KMS-11 (cell line): ENCODE results near the gene SLC6A9.

Experiments used
- H2AFZ ChIP-seq: fragments of 200-600 bp; sonication (generic); 2 replicates; pipeline ENCODE4 v1.6.1; 2016; ENCODE audit warnings: antibody characterized with exemption, mixed run types, low read depth
- H3K27ac ChIP-seq: fragments of 200-600 bp; sonication (generic); 2 replicates; pipeline ENCODE4 v1.6.1; 2016; ENCODE audit warnings: mild to moderate bottlenecking, mixed run types
- H3K27me3 ChIP-seq: fragments of 200-600 bp; sonication (generic); 2 replicates; pipeline ENCODE4 v1.6.1; 2017; ENCODE audit warnings: mild to moderate bottlenecking, low read depth, mixed run types, moderate library complexity; ENCODE audit not compliant: insufficient read depth
- H3K36me3 ChIP-seq: fragments of 200-600 bp; sonication (generic); 2 replicates; pipeline ENCODE4 v1.6.1; 2017; ENCODE audit warnings: mild to moderate bottlenecking, mixed run types; ENCODE audit not compliant: insufficient read depth
- H3K4me1 ChIP-seq: fragments of 200-600 bp; sonication (generic); 2 replicates; pipeline ENCODE4 v1.6.1; 2016; ENCODE audit warnings: mild to moderate bottlenecking, low read depth, mixed run types; ENCODE audit not compliant: poor library complexity, severe bottlenecking
- H3K4me2 ChIP-seq: fragments of 200-600 bp; sonication (generic); 2 replicates; pipeline ENCODE4 v1.7.0; 2016; ENCODE audit warnings: mild to moderate bottlenecking, mixed run types
- H3K4me3 ChIP-seq: fragments of 200-600 bp; sonication (generic); IDR thresholded peaks from 2 replicates; pipeline ENCODE4 v1.6.1; 2017; ENCODE audit warnings: low read depth, low read length, mixed read lengths; ENCODE audit not compliant: insufficient read depth
- H3K79me2 ChIP-seq: fragments of 200-600 bp; sonication (generic); 2 replicates; pipeline ENCODE4 v1.6.1; 2016; ENCODE audit warnings: low read depth, mixed run types; ENCODE audit not compliant: insufficient read depth
- H3K9ac ChIP-seq: fragments of 200-600 bp; sonication (generic); 2 replicates; pipeline ENCODE4 v1.6.1; 2016; ENCODE audit warnings: mild to moderate bottlenecking, mixed run types
- H4K20me1 ChIP-seq: fragments of 200-600 bp; sonication (generic); 2 replicates; pipeline ENCODE4 v1.6.1; 2016; ENCODE audit warnings: mild to moderate bottlenecking, mixed run types; ENCODE audit not compliant: insufficient read depth
- TF ChIP-seq, protein P1 (sequence below): fragments of 200-600 bp; sonication (generic); conservative IDR thresholded peaks from 2 replicates; pipeline ENCODE4 v1.6.1; 2017; ENCODE audit warnings: low read depth, mild to moderate bottlenecking, antibody characterized with exemption, low read length, moderate library complexity, mixed read lengths

SLC6A9 gene

DNA sequence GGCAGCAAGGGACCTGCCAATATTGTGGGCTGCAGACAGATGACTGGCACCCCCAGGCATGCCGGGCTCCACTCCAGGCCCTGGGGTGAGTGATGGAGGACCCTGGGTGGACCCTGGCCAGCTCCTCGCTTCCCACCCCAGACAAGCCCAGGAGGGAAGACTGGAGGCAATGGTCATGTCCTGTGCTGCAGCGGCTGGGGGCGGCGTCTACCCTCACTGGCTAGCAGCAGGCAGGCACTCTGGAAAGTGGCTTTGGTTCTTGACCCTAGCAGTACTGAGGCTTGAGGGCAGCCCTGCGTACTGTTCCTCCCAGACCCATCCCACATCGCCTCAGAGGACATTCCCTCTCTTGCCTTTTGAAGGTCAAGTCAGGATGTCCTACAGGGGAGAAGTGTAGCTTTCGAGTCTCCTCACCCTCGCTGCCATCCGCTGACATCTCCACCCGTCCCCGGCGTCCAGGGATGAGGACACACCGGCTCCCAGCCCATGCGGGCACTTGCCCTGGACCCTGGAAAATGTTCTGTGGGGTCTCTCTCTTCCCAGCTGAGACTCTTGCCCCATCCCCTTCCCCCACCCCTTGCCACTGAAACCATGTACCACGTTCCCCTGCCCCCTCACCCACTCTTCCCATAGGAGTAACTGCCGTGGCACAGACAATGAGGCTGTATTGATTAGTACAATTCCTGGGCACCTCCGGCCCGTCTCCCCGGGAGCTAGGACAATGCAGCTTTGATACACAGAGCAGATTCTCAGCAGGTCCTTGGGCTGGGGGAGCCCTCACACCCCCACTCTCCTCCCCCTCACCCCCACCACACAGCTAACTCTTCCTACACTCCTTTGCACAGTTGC is 15.0 kb downstream of the SLC6A9 start:
- no peaks in the 10 kb centered on the region for H3K79me2 ChIP-seq
- no peak overlapping the region for H2AFZ ChIP-seq
- no peak overlapping the region for H3K9ac ChIP-seq
- H3K4me2 ChIP-seq: no peak overlapping the region
- H3K4me1 ChIP-seq: no peaks in the 10 kb centered on the region
- H3K27ac ChIP-seq: no peak overlapping the region
- H4K20me1 ChIP-seq: no peaks in the 10 kb centered on the region
- H3K27me3 ChIP-seq: no peaks in the 10 kb centered on the region
- TF ChIP-seq, protein P1, sequence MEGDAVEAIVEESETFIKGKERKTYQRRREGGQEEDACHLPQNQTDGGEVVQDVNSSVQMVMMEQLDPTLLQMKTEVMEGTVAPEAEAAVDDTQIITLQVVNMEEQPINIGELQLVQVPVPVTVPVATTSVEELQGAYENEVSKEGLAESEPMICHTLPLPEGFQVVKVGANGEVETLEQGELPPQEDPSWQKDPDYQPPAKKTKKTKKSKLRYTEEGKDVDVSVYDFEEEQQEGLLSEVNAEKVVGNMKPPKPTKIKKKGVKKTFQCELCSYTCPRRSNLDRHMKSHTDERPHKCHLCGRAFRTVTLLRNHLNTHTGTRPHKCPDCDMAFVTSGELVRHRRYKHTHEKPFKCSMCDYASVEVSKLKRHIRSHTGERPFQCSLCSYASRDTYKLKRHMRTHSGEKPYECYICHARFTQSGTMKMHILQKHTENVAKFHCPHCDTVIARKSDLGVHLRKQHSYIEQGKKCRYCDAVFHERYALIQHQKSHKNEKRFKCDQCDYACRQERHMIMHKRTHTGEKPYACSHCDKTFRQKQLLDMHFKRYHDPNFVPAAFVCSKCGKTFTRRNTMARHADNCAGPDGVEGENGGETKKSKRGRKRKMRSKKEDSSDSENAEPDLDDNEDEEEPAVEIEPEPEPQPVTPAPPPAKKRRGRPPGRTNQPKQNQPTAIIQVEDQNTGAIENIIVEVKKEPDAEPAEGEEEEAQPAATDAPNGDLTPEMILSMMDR: no peak
- H3K36me3 ChIP-seq: no peaks in the 10 kb centered on the region
- H3K4me3 ChIP-seq: no peak overlapping the region

DNA sequence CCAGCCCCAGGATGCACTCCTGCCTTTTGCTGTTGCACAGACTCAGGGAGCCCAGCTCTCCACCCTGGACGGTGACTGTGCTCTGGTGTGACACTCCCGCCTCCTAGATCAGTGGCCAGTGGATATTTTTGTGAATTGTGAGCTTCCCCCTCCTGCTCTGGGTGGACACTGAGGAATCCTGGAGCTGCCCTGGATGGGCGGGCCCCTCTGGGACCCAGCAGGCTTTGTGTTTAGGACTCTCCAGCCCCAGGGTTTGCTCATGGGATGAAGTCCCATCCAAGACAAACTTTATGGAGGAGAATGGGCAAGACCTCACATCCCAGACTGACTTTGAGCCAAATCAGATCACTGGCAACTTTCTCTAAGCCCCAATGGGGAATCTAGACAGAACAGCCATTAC is 16.1 kb downstream of the SLC6A9 start:
- H3K36me3 ChIP-seq: no peaks in the 10 kb centered on the region
- TF ChIP-seq, protein P1: no peak
- H3K4me3 ChIP-seq: no peak overlapping the region
- no peaks in the 10 kb centered on the region for H3K27me3 ChIP-seq
- H3K4me1 ChIP-seq: no peaks in the 10 kb centered on the region
- H3K27ac ChIP-seq: no peak overlapping the region
- no peak overlapping the region for H2AFZ ChIP-seq
- H4K20me1 ChIP-seq: no peaks in the 10 kb centered on the region
- H3K9ac ChIP-seq: no peak overlapping the region
- no peaks in the 10 kb centered on the region for H3K79me2 ChIP-seq
- no peak overlapping the region for H3K4me2 ChIP-seq

DNA sequence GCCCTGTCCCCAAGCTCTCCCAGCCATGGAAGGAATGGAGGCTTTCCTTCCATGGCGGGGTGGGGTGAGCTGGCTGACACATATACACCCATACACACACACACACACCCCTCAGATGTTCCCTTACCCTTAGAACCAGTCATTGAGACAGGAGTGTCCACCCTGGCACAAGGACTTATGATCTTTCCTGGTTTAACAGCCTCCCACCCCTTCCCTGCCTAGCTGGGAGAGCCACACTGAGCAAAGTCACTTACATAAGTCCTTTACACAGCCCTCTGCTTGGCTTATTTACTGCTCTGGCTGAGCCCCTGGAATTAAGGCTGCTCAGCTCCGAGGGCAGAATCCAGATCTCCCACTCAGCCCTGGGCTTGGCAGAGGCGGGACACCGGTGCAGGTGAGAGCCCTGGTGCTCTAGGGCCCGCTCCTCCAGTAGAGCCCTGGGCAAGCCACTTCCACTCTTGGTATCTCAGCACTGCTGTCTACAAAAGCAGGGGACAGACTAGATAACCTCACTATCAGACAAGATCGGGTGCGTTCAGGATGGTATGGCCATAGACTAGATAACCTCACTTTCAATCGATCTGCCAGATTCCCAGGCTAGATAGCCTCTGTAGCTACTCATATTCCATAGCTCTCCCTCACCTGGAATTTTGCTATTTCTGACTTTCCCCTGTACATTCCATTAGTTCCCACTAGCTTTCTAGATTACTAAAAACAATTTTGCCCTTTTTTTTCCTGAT is 16.7 kb downstream of the SLC6A9 start:
- no peak overlapping the region for H3K27ac ChIP-seq
- no peak overlapping the region for H3K9ac ChIP-seq
- H3K36me3 ChIP-seq: no peaks in the 10 kb centered on the region
- no peaks in the 10 kb centered on the region for H3K79me2 ChIP-seq
- no peak overlapping the region for H2AFZ ChIP-seq
- H3K4me1 ChIP-seq: no peaks in the 10 kb centered on the region
- no peak overlapping the region for H3K4me3 ChIP-seq
- no peak overlapping the region for H3K4me2 ChIP-seq
- no peaks in the 10 kb centered on the region for H4K20me1 ChIP-seq
- TF ChIP-seq, protein P1: no peak
- H3K27me3 ChIP-seq: no peaks in the 10 kb centered on the region

DNA sequence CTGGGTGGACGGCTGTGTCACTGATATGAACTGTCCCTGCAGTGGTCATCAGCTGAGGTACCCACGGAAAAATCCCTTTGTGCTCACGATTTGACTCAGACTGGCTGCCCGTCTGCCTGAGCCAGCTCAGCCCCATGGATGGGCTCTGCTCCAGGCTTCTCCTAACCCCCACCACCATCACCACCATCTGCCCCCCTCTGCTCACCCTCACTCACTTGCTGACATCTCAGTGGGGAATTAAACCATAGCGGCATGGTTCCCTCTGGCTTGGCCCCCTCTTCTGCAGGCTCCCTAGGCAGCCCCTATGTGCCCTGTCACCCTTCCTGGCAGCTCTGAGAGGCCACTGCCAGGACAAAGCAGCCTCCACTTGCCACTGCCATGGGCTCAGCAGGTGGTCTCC is 17.3 kb downstream of the SLC6A9 start:
- H2AFZ ChIP-seq: no peak overlapping the region
- no peak overlapping the region for H3K4me2 ChIP-seq
- H3K79me2 ChIP-seq: no peaks in the 10 kb centered on the region
- no peak overlapping the region for H3K9ac ChIP-seq
- H3K36me3 ChIP-seq: no peaks in the 10 kb centered on the region
- H3K27me3 ChIP-seq: no peaks in the 10 kb centered on the region
- H4K20me1 ChIP-seq: no peaks in the 10 kb centered on the region
- H3K4me1 ChIP-seq: no peaks in the 10 kb centered on the region
- TF ChIP-seq, protein P1: no peak
- H3K27ac ChIP-seq: no peak overlapping the region
- no peak overlapping the region for H3K4me3 ChIP-seq
